SK-N-SH treated with all-trans-retinoic acid at 6 μM for 48 hours (cell line): Measurements from ENCODE around the gene CCNH.

Experiments
- PPARA ChIP-seq: fragments of 250-450 bp; sonication (Bioruptor Pico); IDR thresholded peaks from 2 replicates; pipeline ENCODE4 v1.5.0; 2020; ENCODE audit warnings: mild to moderate bottlenecking, borderline replicate concordance
- ZNF565 ChIP-seq: fragments of 450-650 bp; formaldehyde crosslinking; conservative IDR thresholded peaks from 2 replicates; pipeline ENCODE4 v1.5.0; 2020; ENCODE audit warnings: low read depth, mild to moderate bottlenecking, moderate library complexity

DNA sequence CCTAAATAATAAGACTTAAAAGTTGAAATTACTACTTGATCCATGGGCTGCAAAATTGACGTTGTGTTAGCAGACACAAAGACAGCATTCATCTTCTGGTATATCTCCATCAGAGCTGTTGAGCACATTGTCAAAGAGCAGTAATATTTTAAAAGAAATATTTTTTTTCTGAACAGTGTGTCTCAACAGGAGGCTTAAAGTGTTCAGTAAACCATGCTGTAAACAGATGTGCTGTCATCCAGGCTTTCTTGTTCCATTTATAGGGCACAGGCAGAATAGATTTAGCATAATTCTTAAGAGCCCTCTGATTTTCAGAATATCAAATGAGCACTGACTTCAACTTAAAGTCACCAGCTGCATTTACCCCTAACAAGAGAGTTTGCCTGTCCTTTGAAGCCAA, 29.7 kb upstream of the CCNH start:
- no peak for TF ChIP-seq PPARA (CRISPR knock-in tag)
- no peak for TF ChIP-seq ZNF565 (CRISPR knock-in tag)
